Fibroblast of gingiva (primary cell): ENCODE results near the gene TRANK1.
A peak's percentile ranks its signal among the peaks of the same experiment; 100 is the strongest.
"Not testable (repeated sequence)": the region's sequence is repeated elsewhere in the genome, so short reads cannot be mapped to it uniquely, and the experiment has no call there.

Source experiments
- DNase-seq: peaks from one replicate; pipeline ENCODE4 v3.0.0-alpha.2; 2011; ENCODE audit warnings: low read depth

TRANK1 gene

DNA sequence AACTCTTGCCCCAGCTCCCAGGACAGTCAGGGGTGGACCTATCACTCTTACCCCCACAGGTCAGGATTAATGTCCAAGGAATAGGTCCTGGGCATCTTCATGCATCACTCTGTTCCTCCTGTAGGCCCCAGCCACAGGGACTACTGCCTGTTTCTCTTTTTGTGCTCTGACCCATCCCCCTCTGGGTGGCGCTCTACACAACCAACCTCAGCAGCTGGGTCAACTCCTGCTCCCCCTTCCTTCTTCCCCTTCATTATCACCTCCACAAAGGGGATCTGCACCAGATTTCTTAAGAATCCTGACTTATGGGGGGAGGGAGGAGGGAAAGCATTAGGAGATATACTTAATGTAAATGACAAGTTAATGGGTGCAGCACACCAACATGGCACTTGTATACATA is 12.2 kb upstream of the TRANK1 start:
- no peak for DNase-seq

DNA sequence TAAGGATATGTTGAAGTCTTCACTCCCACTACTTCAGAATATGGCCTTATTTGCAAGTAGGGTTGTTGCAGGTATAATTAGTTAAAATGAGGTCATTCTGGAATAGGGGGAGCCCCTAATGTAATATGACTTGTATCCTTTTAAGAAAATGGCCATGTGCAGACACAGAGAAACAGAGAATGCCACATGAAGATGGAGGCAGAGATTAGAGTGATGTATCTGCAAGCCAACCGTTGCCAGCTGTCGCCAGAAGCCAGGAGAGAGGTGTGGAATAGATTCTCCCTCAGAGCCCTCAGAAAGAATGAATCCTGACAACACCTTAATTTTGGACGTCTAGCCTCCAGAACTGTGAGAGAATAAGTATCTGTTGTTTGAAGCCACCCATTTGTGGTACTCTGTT is 11.3 kb upstream of the TRANK1 start:
- no peak for DNase-seq

DNA sequence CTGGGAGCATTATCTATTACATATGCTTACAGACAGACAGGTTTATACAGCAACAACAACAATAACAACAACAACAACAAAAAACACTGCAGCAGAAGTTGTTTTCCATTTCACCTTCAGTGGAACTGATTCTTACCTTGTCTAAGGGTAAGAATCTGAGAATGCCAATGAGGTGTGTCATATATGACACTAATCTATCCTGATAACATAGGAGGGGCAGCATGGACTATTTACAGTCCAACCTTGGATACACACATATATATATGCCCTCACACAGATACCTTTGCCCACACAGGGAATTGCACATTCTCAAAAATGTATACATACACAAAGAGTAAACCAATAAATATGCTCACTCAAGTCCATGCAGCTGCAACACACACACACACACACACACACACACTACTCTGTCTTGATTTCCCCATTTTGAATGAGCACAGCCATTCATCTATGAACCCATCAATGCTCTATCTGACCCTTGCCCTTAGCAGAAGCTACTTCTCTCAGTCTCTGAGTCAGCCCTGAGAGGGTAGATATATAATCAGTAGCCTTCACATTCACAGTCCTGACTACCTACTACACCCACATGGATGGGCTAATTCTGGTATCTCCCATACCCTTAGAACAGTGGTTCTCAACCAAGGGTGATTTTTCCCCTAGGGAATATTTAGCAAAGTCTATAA is 9.7 kb upstream of the TRANK1 start:
- no peak for DNase-seq

DNA sequence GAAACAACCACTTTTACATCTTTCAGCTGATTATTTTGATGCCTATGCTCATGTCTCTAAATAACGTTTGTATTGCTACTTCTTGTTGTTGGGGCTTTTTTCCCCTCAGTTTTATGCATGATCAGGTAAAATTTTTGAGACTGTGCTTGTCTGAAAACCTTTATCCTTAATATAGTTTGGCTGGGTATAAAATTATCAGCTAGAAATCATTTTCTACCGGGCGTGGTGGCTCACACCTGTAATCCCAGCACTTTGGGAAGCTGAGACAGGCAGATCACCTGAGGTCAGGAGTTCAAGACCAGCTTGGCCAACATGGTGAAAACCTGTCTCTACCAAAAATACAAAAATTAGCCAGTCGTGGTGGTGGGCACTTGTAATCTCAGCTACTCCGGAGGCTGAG is 3.0 kb upstream of the TRANK1 start:
- DNase-seq: not testable (repeated sequence)

DNA sequence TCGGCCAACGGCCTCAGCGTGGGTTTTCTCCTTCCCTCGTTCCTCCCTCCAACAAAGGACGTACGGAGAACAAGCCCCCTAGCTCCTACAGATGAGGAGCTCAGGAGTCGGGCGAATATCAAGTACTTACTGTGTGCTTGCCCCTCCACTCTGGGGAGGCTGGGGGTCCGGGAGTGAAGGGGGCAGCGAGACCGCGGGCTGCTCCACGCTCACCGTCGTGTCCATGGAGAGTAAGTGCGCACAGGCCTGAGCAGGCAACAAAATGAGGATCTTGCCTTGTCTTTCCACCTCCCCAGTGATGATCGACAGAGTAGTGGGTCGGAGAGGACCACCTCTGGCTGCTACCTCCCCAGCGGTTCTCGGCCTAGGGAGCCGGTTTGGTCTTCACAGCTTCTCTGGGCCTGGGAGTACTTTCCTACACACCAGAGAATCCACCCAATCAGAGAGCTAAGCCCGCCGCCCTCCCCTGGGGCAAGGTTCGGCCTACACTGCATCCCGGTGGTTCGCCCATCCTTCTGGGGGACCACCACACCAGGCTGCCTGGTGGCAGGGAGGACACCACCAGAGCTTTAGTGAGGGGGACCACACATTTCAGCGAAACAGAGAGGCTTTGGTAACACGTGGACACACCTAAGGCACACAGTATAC is 603 bp upstream of the TRANK1 start:
- no peak for DNase-seq

DNA sequence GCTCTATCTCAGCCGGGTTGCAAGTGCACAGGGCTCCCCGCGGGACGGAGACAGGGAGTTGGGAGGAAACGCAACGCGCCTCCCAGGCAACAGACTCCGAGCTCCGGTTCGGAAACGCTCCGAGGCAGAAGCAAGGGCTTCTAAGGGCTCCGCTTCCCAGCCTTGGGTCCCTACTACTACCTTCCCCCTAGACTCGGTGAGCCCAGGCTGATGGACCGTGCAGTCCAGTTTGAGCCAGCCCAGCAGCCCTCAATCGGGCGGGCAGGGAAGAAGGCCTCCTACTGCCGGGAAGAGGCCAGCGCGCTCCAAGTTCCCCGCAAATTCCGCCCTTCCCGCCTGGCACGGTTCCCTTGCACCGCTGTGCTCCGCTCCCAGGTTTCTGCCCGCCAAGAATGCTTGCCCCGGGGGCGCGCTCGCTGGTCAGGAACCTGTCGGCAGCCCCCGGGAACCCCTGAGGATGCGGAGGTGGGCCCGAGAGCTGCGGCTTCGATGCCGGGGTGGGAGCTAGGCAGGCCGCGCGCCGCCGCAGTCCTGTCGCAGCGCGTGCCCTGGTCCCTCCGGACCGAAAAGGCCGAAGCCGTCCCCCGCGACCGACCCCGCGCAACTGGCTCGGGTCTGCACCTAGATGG is 728 bp downstream of the TRANK1 start:
- DNase-seq: peak; percentile 56

DNA sequence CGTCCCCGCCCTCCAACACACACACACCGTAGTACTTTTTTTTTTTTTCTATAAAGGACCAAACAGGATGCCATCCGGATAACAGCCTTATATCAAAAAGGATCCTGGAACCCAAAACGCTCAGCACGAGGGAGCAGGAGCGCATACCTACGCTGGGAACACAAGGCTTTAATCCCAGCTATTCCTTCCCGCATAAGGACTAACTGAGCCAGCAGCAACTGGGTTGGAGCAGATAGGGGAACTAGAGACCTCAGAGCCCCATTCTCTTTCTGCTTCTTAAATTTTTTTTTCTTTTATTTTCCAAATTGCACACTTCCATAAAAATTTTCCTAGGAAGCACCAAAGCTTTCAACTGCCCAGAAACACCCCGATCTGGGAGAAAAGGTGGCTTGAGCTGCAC is 1.3 kb downstream of the TRANK1 start:
- DNase-seq: no peak

DNA sequence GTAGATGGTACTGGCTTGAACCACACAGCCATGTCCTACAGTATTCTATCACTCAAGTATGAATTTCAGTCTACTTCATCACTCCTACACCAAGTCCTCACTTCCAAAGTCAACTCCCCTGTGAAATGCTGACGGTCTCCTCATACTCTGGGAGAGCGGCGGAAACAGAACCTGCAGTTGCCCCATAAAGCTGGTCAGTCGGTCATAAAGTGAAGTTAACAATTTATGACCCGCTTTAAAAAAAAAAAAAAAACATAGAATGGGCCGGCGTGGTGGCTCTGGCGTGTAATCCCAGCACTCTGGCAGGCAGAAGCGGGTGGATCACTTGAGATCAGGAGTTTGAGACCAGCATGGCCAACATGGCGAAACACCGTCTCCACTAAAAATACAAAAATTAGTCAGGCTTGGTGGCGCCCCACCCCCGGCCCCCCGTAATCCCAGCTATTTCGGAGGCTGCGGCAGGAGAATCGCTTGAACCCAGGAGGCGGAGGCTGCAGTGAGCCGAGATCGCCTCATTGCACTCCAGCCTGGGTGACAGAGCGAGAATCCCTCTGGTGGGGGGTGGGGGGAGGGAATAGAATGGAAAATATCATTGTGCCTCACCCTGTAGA is 2.1 kb downstream of the TRANK1 start:
- DNase-seq: no peak

DNA sequence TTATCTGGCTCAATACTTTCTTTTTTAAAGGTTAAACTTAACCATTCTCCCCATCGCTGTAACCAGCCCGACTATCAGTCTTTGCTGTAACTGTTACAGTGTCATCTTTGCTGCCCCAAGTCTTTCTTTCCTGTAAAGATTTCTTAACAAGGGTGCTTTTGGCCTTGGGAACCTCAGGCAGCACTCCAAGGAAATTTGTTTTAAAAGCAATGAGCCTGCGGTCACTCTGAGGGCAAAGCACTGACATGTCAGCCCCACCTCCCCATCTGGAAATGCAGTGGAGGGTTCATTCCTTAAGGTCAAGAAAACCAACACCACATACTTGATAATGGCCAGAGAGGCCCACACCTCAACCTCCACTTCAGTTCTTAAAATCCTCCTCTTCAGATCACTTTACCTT is 3.2 kb downstream of the TRANK1 start:
- peak; percentile 26 for DNase-seq

DNA sequence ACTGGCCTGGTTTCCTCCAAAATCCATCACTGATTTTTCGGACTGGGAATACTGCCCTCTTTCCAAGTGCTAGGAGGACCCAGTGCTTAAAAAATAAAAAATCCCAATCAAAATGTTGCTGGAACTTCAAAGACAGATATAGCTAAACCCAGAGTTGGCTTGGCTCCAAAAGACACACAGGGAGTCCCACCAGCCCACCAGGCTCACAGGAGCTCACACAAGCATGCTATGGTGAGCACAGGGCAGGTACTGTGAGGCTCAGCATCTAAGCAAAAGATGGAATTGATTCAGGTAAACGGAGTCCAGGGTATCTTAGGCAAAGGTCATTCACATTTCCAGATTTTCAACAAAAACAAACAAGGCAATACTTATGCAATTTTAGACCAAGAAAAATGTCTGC is 3.7 kb downstream of the TRANK1 start:
- DNase-seq: no peak

DNA sequence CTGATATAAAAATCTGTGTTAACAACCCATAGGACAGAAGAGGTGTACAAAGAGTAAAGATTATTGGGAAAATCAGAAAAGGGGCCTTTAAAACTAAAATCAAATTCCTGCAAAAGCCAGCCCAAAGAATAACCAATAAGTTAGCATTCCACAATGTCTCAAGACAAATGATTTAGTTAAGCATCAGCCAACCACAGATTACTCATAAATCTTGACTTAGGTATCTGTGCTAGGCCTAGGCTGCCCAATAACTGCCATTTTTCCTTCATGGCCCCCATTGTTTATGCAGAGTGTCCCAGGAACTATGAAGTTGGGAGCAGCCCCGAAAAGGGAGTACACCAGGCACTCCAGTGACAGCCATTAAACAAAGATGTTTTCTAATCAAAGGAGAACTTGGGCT is 7.4 kb downstream of the TRANK1 start:
- DNase-seq: no peak

DNA sequence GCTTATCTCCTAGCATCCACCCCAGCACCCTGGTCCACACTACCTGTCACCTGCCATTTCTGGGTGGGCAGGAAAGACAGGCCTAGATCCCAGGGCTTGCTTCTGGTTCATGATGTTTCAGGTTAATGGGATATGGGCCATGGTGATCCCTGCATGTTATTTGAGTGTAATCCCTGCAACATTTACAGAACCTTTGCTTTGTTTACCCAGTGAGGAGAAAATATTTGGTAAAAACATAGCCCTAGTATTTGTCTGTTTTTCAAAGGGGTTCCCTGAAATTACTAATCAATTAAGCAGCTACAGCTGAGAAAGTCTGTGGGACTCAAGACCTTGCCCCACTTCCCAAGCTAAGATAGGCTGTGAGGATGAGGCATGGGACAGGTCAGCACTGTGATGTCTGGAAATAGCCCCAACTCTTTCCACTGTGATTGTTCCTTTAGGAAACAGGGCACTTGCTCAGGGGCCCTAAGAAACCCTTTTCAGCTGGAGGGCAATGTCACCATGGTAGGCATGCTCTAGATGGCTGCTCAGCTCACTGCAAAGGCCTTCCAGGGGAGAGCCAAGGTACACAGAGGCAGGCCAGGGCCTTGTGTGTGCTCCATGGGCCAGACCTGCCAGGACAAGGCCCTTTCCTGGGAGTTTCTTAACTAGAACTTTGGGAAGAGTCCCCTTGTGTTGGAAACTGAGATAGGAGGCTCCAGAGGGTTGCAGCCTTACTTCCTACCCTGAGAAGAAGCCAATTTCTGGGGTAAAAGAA is 11.1 kb downstream of the TRANK1 start:
- DNase-seq: no peak

DNA sequence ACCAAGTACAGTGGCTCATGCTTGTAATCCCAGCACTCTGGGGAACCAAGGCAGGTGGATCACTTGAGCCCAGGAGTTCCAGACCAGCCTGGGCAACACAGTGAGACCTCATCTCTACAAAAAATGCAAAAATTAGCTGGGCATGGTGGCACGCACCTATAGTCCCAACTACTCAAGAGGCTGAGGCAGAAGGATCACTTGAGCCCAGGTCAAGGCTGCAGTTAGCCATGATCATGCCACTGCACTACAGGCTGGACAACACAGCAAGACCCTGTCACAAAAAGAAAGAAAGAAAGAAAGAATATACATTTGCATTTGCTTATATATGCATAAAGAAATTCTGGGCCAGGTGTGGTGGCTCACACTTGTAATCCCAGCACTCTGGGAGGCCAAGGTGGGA is 13.4 kb downstream of the TRANK1 start:
- not testable (repeated sequence) for DNase-seq

DNA sequence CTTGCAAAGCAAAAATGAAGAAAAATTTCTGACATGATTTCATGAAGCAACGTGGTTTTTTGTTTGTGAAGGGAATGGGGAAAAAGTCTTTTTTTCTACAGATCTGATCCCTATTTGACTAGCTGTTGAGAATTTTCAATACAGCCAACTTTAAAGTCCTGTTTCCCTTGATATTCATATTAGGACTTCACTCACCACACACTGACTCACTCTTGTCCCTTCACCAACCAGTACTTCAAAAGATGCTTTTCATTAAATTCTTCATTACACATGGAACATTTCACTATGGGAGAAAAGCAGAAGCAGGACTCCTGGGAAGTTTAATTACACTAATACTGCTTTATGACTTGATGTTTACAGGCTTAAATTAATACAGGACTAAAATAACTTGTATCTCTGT is 16.6 kb downstream of the TRANK1 start:
- no peak for DNase-seq

DNA sequence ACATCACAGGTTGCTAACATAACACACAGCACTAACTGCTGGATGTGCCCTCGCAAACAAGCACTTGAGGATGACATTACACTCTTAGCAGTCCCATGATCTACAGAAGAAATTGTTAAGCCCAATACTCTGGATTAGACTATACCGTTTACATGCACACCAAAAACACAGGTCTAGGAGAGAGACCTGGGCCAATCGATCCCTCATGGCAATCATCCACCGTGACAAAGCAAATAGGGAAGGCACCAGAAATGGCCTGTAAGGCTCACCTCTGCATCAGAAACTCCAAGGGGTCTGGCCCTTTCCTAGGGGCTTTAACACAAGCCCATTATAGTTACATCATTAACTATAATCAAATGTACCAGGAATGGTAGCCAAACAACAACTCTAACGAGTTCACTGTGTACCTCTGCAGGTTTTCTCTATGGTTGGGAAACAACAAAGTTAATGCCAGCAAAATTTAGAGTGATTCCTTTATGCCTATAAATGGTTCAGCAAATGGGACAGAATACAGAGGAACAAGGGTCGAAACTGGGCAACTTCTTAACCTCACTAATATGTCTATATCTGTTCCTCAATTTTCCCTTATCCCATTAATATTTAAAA is 18.5 kb downstream of the TRANK1 start:
- no peak for DNase-seq

DNA sequence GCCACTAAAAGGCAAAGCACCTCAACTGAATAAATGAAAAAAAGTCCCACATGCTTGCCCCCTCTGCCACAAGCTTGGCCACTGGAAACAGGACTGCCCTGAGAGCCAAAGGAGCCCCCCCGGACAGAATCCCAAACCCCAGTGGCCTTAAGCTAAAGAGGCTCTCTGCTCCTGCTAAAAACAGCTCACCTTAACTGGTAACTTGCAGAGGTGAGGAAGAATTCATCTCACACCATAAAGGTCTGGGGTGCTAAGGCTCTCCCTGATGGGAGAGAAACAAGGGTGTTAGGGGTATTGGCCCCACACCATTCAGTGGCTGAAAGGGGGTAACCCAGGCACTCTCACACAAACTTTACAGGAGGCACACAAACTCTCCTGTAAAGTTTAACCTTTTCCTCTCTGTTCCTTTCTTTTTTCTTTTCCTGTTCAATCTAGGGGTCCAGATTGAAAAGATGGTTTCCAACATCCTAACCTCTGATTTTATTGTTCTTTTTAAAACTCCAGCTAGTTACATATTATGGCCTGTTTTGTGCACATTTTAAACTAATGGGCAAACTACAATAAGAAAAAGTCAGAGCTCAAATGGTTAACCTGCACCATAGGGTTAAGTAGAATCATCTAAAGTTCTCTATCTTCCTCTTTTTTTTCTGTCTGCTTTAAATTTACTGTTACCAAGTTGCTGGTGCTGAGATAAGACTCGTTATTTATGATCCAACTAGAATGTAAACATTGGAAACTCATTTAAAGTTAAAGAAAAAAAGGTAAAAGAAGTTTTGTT is 19.9 kb downstream of the TRANK1 start:
- no peak for DNase-seq

DNA sequence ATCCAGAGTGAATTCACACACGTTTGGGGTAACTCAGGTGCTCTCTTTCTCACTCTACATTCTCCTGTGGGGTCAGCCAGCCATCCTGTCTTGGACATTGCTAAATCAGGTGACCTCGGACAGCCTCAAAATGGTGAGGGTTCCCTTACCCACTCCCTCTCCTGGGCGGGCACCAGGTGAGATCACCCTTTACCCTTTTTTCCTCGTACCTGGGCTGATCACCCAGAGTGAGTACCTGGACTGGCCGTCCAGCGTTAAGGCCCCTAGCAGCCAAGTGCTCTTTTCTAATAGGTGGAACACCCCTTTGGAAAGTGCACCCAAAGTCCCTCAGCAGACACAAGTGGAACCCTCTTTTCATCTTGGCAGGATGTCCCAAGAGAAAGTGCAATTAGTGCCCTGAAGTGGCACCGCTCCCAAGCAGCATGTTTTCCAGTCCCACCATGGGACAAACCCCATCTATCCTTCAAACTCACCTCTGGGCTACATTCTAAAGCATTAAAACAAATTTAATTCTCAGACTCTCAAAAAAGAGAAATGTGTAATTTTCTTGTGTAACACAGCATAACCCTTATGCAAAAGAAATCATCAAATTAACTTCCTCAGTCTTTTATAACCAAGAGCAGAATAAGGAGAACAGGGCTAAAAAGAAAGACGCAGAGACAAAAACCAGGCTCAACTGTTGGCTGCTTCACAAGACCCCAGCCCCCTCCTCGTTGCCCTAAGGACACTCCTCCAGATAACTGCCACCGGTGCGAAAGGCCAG is 20.7 kb downstream of the TRANK1 start:
- DNase-seq: no peak

DNA sequence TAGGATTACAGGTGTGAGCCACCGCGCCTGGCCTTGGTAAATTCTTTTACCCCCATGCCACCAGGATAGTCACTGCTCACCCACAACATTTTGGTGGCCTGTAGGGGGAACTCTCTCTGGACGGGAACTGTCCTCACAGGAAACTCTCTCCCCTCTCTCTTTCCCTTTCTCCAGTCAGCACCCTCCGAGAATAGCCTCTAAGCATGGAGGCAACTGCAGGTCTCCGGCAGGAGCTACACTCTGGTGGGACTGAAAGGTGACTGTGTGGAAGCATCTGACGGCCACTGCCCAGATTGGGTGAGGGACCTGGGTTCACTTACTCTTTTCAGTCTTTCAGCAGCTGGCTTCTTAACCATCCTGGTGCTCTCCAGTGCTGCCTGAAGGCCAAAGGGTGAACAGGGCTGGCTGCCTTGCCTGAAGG is 21.3 kb downstream of the TRANK1 start:
- DNase-seq: no peak

DNA sequence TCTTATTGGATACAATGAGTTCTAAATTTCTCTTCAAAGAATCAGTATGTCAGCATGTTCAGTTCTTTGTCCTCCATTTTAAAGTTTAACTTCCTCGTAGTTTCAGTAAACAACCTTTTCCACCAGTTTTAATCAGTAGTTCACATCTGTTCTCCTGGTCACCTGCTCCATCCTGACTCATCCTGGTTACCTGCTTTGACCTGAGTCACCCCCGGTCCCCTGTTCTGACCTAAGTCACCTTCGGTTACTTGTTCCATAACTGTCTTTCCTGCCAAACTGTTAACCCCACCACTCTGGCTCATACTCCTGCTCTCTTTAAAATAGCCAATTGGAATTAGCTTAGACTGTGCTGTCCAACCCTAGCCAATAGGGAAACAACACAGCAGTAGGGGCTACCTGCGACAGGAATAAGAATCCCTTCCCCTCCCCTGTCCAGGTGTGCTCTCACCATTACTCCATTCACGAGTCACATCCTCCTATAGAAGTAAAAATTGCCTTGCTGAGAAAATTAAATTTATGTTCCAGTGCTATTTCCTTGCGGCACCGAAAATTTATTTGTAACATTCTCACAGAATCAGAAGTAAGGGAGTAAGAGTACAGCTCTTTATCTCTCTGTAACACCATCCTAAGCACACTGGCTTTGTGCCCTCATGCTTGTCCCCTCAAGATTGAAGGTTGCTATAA is 23.8 kb downstream of the TRANK1 start:
- no peak for DNase-seq
